PC-3 (cell line): Measurements from ENCODE around the gene GSK3B. TPM values are rescaled to one million over a fixed set of nuclear protein-coding genes. Genes with fewer than 3 reads are reported as not detected.

Source experiments
- ATAC-seq: fragments of 200-7000 bp; cut with Tn5 transposase; 2 replicates; pipeline ENCODE4 v1.9.1; 2020; ENCODE audit warnings: mild to moderate bottlenecking, moderate library complexity
- BruUV-seq: library from RNA; stranded (reverse); fragments of 400-500 nt; replicated peaks from 2 replicates; lab custom pipeline; 2021; lab: Mats Ljungman, UMichigan
- CTCF ChIA-PET: fragments of 300-600 bp; sonication (Branson Sonifier 250); formaldehyde crosslinking; loops from one replicate; lab custom pipeline; 2022; ENCODE audit warnings: antibody characterized with exemption; lab: Charles Lee
- POLR2A ChIA-PET: fragments of 300-600 bp; sonication (Branson Sonifier 250); formaldehyde crosslinking; loops from one replicate; lab custom pipeline; 2022; ENCODE audit warnings: antibody characterized with exemption; ENCODE audit not compliant: unreplicated experiment; lab: Charles Lee
- DNase-seq: peaks from one replicate; pipeline ENCODE4 v3.0.0-alpha.2; 2015
- H2AFZ ChIP-seq: fragments of 300-600 bp; sonication (generic); 2 replicates; pipeline ENCODE4 v1.6.0; 2016; ENCODE audit warnings: antibody characterized with exemption, low read length
- H3F3A ChIP-seq: fragments of 300-600 bp; sonication (generic); one replicate; pipeline ENCODE4 v1.6.0; 2017; ENCODE audit warnings: antibody characterized with exemption, low read length, control low read depth, mild to moderate bottlenecking; ENCODE audit not compliant: unreplicated experiment
- H3K27ac ChIP-seq: fragments of 300-600 bp; sonication (generic); 2 replicates; pipeline ENCODE4 v1.5.1; 2016; ENCODE audit warnings: mild to moderate bottlenecking, low read length
- H3K27me3 ChIP-seq: fragments of 300-600 bp; sonication (generic); 2 replicates; pipeline ENCODE4 v1.6.1; 2016; ENCODE audit warnings: low read length, mixed read lengths
- H3K36me3 ChIP-seq: fragments of 300-600 bp; sonication (generic); 2 replicates; pipeline ENCODE4 v1.6.1; 2016; ENCODE audit warnings: low read depth, mixed run types, low read length, mixed read lengths
- H3K4me1 ChIP-seq: fragments of 300-600 bp; sonication (generic); 2 replicates; pipeline ENCODE4 v1.5.1; 2016; ENCODE audit warnings: low read length; ENCODE audit not compliant: insufficient read depth
- H3K4me2 ChIP-seq: fragments of 300-600 bp; sonication (generic); 2 replicates; pipeline ENCODE4 v1.6.0; 2016; ENCODE audit warnings: low read length
- H3K4me3 ChIP-seq: fragments of 300-600 bp; sonication (generic); 2 replicates; pipeline ENCODE4 v1.5.1; 2016; ENCODE audit warnings: mild to moderate bottlenecking, low read length, mixed read lengths
- H3K79me2 ChIP-seq: fragments of 300-600 bp; sonication (generic); 2 replicates; pipeline ENCODE4 v1.6.1; 2017; ENCODE audit warnings: low read length, mixed read lengths
- H3K9ac ChIP-seq: fragments of 300-600 bp; sonication (generic); 2 replicates; pipeline ENCODE4 v1.6.0; 2016; ENCODE audit warnings: mild to moderate bottlenecking, low read length
- H3K9me2 ChIP-seq: fragments of 300-600 bp; sonication (generic); replicated peaks from 2 replicates; pipeline ENCODE4 v1.6.1; 2016; ENCODE audit warnings: mixed run types, low read length, mixed read lengths
- H3K9me3 ChIP-seq: fragments of 300-600 bp; sonication (generic); 2 replicates; pipeline ENCODE4 v1.6.1; 2016; ENCODE audit warnings: low read length, mixed read lengths
- H4K20me1 ChIP-seq: fragments of 300-600 bp; sonication (generic); 2 replicates; pipeline ENCODE4 v1.6.1; 2016; ENCODE audit warnings: low read length, mixed read lengths
- EZH2 ChIP-seq: fragments of 300-600 bp; sonication (generic); IDR thresholded peaks from one replicate; pipeline ENCODE4 v1.6.1; 2017; ENCODE audit warnings: antibody characterized with exemption, mild to moderate bottlenecking, low read length; ENCODE audit not compliant: unreplicated experiment
- EZH2phosphoT487 ChIP-seq: fragments of 300-600 bp; sonication (generic); IDR thresholded peaks from 2 replicates; pipeline ENCODE4 v1.6.1; 2018; ENCODE audit warnings: mild to moderate bottlenecking, antibody characterized with exemption, low read length, borderline replicate concordance
- intact Hi-C: fragments of 100-400 bp; cut with micrococcal nuclease; formaldehyde crosslinking; loops from 2 replicates; pipeline ENCODE4 v1.9.0; 2023
- total RNA-seq: library from RNA; depleted of rRNA; stranded (reverse); fragments of >200 nt; gene quantifications from 2 replicates; pipeline ENCODE4 v1.2.3, GENCODE V29; 2014
- TF ChIP-seq, protein P1 (sequence below): fragments of 300-600 bp; sonication (generic); conservative IDR thresholded peaks from 2 replicates; pipeline ENCODE4 v1.5.1; 2017; ENCODE audit warnings: antibody characterized with exemption, low read depth, mild to moderate bottlenecking, low read length

The GSK3B gene
- total RNA-seq, 1 experiment from 2014 or later = 55.8 TPM

DNA sequence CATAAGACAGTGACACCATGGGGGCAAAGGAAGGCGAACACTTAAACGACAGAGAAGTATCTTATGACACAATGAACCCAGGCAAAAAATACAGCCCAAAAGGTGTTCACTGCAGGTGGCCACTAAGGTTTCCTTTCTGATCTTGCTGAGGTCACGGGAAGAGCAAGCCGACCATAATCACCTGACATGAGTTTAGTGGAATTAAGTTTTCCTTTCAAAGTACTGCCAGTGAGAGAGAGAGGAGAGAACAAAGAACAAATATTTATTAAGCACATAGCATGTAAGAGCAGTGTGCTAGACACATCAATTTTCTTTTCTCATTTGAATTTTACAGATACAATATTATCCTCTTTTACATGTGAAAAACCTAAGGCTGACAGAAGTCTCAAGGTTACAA lies 210.1 kb downstream of the GSK3B start:
- H3K27ac ChIP-seq = no peak overlapping the region
- ChIA-PET CTCF (interaction anchor here (0.7 kb wide), 1 partner anchor 299 kb away, joined by 3 read pairs; no protein-coding TSS in a partner anchor), POLR2A (no interaction called here)

DNA sequence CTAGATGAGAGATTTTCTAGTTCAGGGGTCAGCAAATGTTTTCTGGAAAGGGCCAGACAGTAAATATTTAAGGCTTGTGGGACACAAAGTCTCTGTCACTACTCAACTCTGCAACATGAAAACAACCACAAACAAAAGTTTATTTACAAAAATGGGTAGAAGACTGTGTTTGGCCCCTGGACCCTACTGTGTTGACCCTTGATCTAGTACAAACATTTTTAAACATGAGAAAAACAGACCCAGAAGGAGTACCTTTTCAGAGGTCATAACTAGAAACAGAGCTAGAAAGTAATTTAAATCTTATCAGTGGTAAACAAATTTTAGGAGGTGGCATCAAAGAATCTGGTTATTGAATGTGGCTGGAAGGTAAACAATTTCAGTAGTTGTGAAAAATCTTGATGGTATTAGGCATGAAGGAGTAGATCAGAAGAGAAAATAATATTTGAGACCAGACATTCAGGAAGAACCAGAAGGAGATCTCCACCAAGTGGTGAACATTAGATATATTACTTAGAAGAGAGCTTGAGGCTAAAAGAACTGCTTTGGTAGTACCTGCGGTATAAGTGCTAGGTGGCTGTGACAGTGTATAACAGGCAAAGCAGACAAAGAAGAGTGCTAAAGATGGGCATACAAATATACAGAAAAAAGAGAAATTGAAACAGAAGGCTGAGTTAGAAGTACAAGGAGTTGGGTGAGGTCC lies 210.6 kb downstream of the GSK3B start:
- ChIA-PET CTCF (interaction anchor here (0.6 to 0.7 kb wide), 2 partner anchors 300 to 320 kb away, joined by 3 to 7 read pairs; no protein-coding TSS in a partner anchor), POLR2A (no interaction called here)
- H3K4me3 ChIP-seq = no peak overlapping the region
- no peak overlapping the region for H3K27ac ChIP-seq
- H3K4me1 ChIP-seq = no peaks in the 10 kb centered on the region
- ATAC-seq (peak; percentile 31; the same call in 1 of the 2 replicates), DNase-seq (no peak)
- H3K79me2 ChIP-seq = no peaks in the 10 kb centered on the region
- H3K9ac ChIP-seq = no peak overlapping the region
- H3K9me3 ChIP-seq = no peaks in the 10 kb centered on the region
- peaks cover 9% of the 10 kb centered on the region; the same call in 1 of the 2 replicates for H3K36me3 ChIP-seq
- TF ChIP-seq, protein P1, sequence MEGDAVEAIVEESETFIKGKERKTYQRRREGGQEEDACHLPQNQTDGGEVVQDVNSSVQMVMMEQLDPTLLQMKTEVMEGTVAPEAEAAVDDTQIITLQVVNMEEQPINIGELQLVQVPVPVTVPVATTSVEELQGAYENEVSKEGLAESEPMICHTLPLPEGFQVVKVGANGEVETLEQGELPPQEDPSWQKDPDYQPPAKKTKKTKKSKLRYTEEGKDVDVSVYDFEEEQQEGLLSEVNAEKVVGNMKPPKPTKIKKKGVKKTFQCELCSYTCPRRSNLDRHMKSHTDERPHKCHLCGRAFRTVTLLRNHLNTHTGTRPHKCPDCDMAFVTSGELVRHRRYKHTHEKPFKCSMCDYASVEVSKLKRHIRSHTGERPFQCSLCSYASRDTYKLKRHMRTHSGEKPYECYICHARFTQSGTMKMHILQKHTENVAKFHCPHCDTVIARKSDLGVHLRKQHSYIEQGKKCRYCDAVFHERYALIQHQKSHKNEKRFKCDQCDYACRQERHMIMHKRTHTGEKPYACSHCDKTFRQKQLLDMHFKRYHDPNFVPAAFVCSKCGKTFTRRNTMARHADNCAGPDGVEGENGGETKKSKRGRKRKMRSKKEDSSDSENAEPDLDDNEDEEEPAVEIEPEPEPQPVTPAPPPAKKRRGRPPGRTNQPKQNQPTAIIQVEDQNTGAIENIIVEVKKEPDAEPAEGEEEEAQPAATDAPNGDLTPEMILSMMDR = peak; percentile 44; the same call in 1 of the 2 replicates
- no peak for TF ChIP-seq EZH2
- H2AFZ ChIP-seq = no peak overlapping the region
- H4K20me1 ChIP-seq = no peaks in the 10 kb centered on the region
- no peak overlapping the region for H3K4me2 ChIP-seq
- intact Hi-C loops = no loop called here
- no peaks in the 10 kb centered on the region for H3F3A ChIP-seq
- H3K27me3 ChIP-seq = no peaks in the 10 kb centered on the region
- no TSS peak for BruUV-seq
- no peaks in the 10 kb centered on the region for H3K9me2 ChIP-seq

More for the DNA sequence above, 210.1 kb downstream of the GSK3B start:
- Histone ChIP-seq H3K4me1 (no peaks in the 10 kb centered on the region), H3F3A (no peaks in the 10 kb centered on the region), H3K9ac (no peak overlapping the region), H3K9me3 (peaks cover 4% of the 10 kb centered on the region; the same call in 1 of the 2 replicates), H3K4me3 (no peak overlapping the region), H3K9me2 (no peaks in the 10 kb centered on the region), H3K79me2 (no peaks in the 10 kb centered on the region), H3K27me3 (no peaks in the 10 kb centered on the region), H3K36me3 (peaks cover 15% of the 10 kb centered on the region), H3K4me2 (no peak overlapping the region), H2AFZ (no peak overlapping the region), H4K20me1 (no peaks in the 10 kb centered on the region)
- DNase-seq (no peak), ATAC-seq (no peak)
- BruUV-seq = no TSS peak
- TF ChIP-seq EZH2 (no peak), EZH2phosphoT487 (no peak)
- TF ChIP-seq, protein P1 = no peak
- intact Hi-C loops = no loop called here

DNA sequence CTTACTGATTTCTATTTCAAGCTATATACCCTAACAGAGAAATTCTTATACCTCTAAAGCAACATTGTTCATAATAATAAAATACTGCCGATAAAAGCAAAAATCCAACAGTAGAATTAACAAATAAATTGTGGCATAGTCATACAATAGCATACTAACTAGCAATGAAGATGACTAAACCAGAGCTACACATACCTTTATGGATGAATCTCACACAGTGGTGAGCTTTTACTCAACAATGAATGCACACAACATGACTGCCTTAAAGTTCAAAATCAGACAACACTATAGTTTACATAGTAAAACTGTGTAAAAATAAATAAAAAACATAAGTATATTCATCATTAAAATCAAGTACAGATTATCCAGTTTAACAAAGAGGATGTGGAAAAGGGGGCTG lies 213.3 kb downstream of the GSK3B start:
- no TSS peak for BruUV-seq
- ATAC-seq (no peak), DNase-seq (no peak)
- H3K4me3 ChIP-seq = no peak overlapping the region
- peaks cover 5% of the 10 kb centered on the region; the same call in 1 of the 2 replicates for H3K36me3 ChIP-seq
- no peak overlapping the region for H3K27ac ChIP-seq
- no peaks in the 10 kb centered on the region for H3F3A ChIP-seq
- H3K4me2 ChIP-seq = no peak overlapping the region
- no peaks in the 10 kb centered on the region for H3K27me3 ChIP-seq
- no peaks in the 10 kb centered on the region for H3K9me2 ChIP-seq
- intact Hi-C loops = no loop called here
- no peaks in the 10 kb centered on the region for H3K9me3 ChIP-seq
- TF ChIP-seq, protein P1 = no peak
- TF ChIP-seq EZH2 = no peak
- TF ChIP-seq EZH2phosphoT487 = no peak
- no peaks in the 10 kb centered on the region for H3K4me1 ChIP-seq
- CTCF ChIA-PET = no interaction called here
- no peaks in the 10 kb centered on the region for H4K20me1 ChIP-seq
- H3K9ac ChIP-seq = no peak overlapping the region
- POLR2A ChIA-PET = no interaction called here
- no peaks in the 10 kb centered on the region for H3K79me2 ChIP-seq
- H2AFZ ChIP-seq = no peak overlapping the region
